CD14-positive monocyte (primary cell): Measurements from ENCODE around the gene ANKRD55. TPM values are rescaled to one million over a fixed set of nuclear protein-coding genes. Genes with fewer than 3 reads are reported as not detected.
"Not testable (repeated sequence)": the region's sequence is repeated elsewhere in the genome, so short reads cannot be mapped to it uniquely, and the experiment has no call there.

Experiments used
- DNase-seq, 3 donors: peaks; one replicate each; pipeline ENCODE4 v3.0.0-alpha.2; 2011 to 2022
- H2AFZ ChIP-seq: 2 replicates; pipeline ENCODE4 v1.6.0; 2012; ENCODE audit warnings: mild to moderate bottlenecking, low read depth, low read length, inconsistent platforms; ENCODE audit not compliant: insufficient read depth, poor library complexity, severe bottlenecking
- H3K27ac ChIP-seq, 2 donors: 1 replicate in 1 of 2; 2 replicates in 1 of 2; pipeline ENCODE4 v1.5.1; 2012 to 2013; ENCODE audit warnings: low read length in 2 of 2, control low read depth in 1 of 2, inconsistent platforms in 1 of 2, low read depth in 1 of 2, mild to moderate bottlenecking in 1 of 2
- H3K27me3 ChIP-seq, 2 donors: one replicate each; pipeline versions ENCODE4 v1.6.0 to v1.6.1; 2011 to 2013; ENCODE audit warnings: low read length in 2 of 2; ENCODE audit not compliant: control insufficient read depth in 2 of 2, insufficient read depth in 2 of 2
- H3K36me3 ChIP-seq, 2 donors: replicated peaks in 1 of 2; 1 replicate in 1 of 2; 2 replicates in 1 of 2; pipeline versions ENCODE4 v1.5.1 to v1.6.1; 2012 to 2013; ENCODE audit warnings: low read length in 2 of 2, control low read depth in 1 of 2, inconsistent platforms in 1 of 2, mild to moderate bottlenecking in 1 of 2; ENCODE audit not compliant: insufficient read depth in 2 of 2, control insufficient read depth in 1 of 2
- H3K4me1 ChIP-seq, 2 donors: 1 replicate in 1 of 2; 2 replicates in 1 of 2; pipeline versions ENCODE4 v1.5.1 to v1.6.1; 2012 to 2013; ENCODE audit warnings: low read length in 2 of 2, control low read depth in 1 of 2, inconsistent platforms in 1 of 2, mild to moderate bottlenecking in 1 of 2, moderate library complexity in 1 of 2; ENCODE audit not compliant: insufficient read depth in 2 of 2, control insufficient read depth in 1 of 2
- H3K4me2 ChIP-seq: replicated peaks from 2 replicates; pipeline ENCODE3; 2012; ENCODE audit warnings: low read length, moderate library complexity, mild to moderate bottlenecking; ENCODE audit not compliant: poor library complexity, severe bottlenecking; ENCODE audit errors: extremely low read depth
- H3K4me3 ChIP-seq, 3 experiments: fragments of 200-600 bp in 1 of 3; sonication (generic) in 1 of 3; replicated peaks in 1 of 3; 1 replicate in 2 of 3; 2 replicates in 1 of 3; pipeline ENCODE4 v1.5.1; 2011 to 2013; ENCODE audit warnings: low read length in 3 of 3, mild to moderate bottlenecking in 3 of 3, control low read depth in 2 of 3, low read depth in 2 of 3, inconsistent platforms in 1 of 3, moderate library complexity in 1 of 3
- H3K79me2 ChIP-seq: 2 replicates; pipeline ENCODE4 v1.6.0; 2012; ENCODE audit warnings: mild to moderate bottlenecking, control low read depth, inconsistent platforms, low read length, moderate library complexity; ENCODE audit not compliant: insufficient read depth
- H3K9ac ChIP-seq: 2 replicates; pipeline ENCODE4 v1.6.0; 2017; ENCODE audit warnings: low read length, mild to moderate bottlenecking; ENCODE audit not compliant: insufficient read depth, poor library complexity, severe bottlenecking
- H3K9me3 ChIP-seq, 2 donors: replicated peaks in 1 of 2; 1 replicate in 1 of 2; 2 replicates in 1 of 2; pipeline versions ENCODE4 v1.5.1 to v1.6.1; 2012 to 2013; ENCODE audit warnings: low read length in 2 of 2, control low read depth in 1 of 2; ENCODE audit not compliant: control insufficient read depth in 1 of 2, insufficient read depth in 1 of 2
- H4K20me1 ChIP-seq: 2 replicates; pipeline ENCODE4 v1.6.0; 2012; ENCODE audit warnings: mild to moderate bottlenecking, low read length, control low read depth, moderate library complexity; ENCODE audit not compliant: insufficient read depth
- H3K27ac Mint-ChIP-seq, 7 donors: one replicate each; pipeline ENCODE4 v1.8.0; 2020; ENCODE audit warnings: mild to moderate bottlenecking in 7 of 7, mixed read lengths in 7 of 7, moderate library complexity in 6 of 7, inconsistent platforms in 2 of 7
- H3K27me3 Mint-ChIP-seq, 3 donors: one replicate each; pipeline ENCODE4 v1.8.0; 2021 to 2022; ENCODE audit warnings: low read depth in 3 of 3, mild to moderate bottlenecking in 3 of 3, mixed read lengths in 3 of 3, moderate library complexity in 3 of 3, inconsistent platforms in 1 of 3
- H3K36me3 Mint-ChIP-seq, 2 donors: one replicate each; pipeline ENCODE4 v1.8.0; 2020; ENCODE audit warnings: mixed read lengths in 2 of 2, inconsistent platforms in 1 of 2, mild to moderate bottlenecking in 1 of 2
- H3K4me1 Mint-ChIP-seq: one replicate; pipeline ENCODE4 v1.8.0; 2020; ENCODE audit warnings: mild to moderate bottlenecking, mixed read lengths
- H3K4me3 Mint-ChIP-seq, 2 donors: one replicate each; pipeline ENCODE4 v1.8.0; 2020; ENCODE audit warnings: mild to moderate bottlenecking in 2 of 2, mixed read lengths in 2 of 2, moderate library complexity in 1 of 2
- H3K9me3 Mint-ChIP-seq, 7 donors: one replicate each; pipeline ENCODE4 v1.8.0; 2020 to 2022; ENCODE audit warnings: mixed read lengths in 7 of 7, mild to moderate bottlenecking in 6 of 7, moderate library complexity in 6 of 7, inconsistent platforms in 2 of 7
- CTCF ChIP-seq: fragments of 200-600 bp; IDR thresholded peaks from one replicate; pipeline ENCODE4 v1.8.0; 2022; ENCODE audit warnings: antibody characterized with exemption, mild to moderate bottlenecking
- WGBS: methylation state at CpG from one replicate; pipeline ENCODE4 v1.1.5; 2013; ENCODE audit warnings: missing lambda C conversion rate; ENCODE audit not compliant: insufficient coverage; 5-methylcytosine and 5-hydroxymethylcytosine counted together
- intact Hi-C, 2 donors: fragments of 100-400 bp; cut with micrococcal nuclease; formaldehyde crosslinking; loops; one replicate each; pipeline versions ENCODE4 v1.15.0 to v1.15.1; 2023
- polyA plus RNA-seq, 3 donors: library from polyadenylated mRNA; depleted of rRNA in 1 of 3; unstranded in 2 of 3; stranded (reverse) in 1 of 3; fragments of 300-500 nt in 2 of 3; fragments of >200 nt in 1 of 3; fragmentation: Illumina TruSeq in 2 of 3; gene quantifications; 1 replicate in 2 of 3; 2 replicates in 1 of 3; pipeline ENCODE4 v1.2.3, GENCODE V29; 2012 to 2021

The ANKRD55 gene
- polyA plus RNA-seq, 3 donors = 0.20 to 0.55 (median 0.28) TPM

GRCh38 chr5:56105511-56106291 lies 127.4 kb downstream of the ANKRD55 start:
- 62% methylated on average over 6 of the region's 6 CpGs for WGBS
- H3K4me3 ChIP-seq = no peak overlapping the region
- H3K9ac ChIP-seq = no peak overlapping the region
- Mint-ChIP-seq H3K27ac (no peak overlapping the region), H3K36me3 (no peaks in the 10 kb centered on the region), H3K4me1 (peaks cover 17% of the 10 kb centered on the region), H3K27me3 (peaks cover 0 to 1% (median 0%) of the 10 kb centered on the region in 3 donors), H3K9me3 (peaks cover 0 to 2% (median 0%) of the 10 kb centered on the region in 7 donors), H3K4me3 (peak overlapping the region in 1 of 2 donors; percentile 4)
- no peaks in the 10 kb centered on the region for H3K9me3 ChIP-seq
- H3K36me3 ChIP-seq = no peaks in the 10 kb centered on the region
- peak overlapping the region; percentile 1 for H2AFZ ChIP-seq
- H3K27ac ChIP-seq = no peak overlapping the region
- H3K27me3 ChIP-seq = no peaks in the 10 kb centered on the region
- DNase-seq = no peak
- H3K79me2 ChIP-seq = no peaks in the 10 kb centered on the region
- TF ChIP-seq CTCF = no peak
- H3K4me1 ChIP-seq = peaks cover 7 to 8% of the 10 kb centered on the region in 2 donors
- H3K4me2 ChIP-seq = no peak overlapping the region
- intact Hi-C loops = no loop called here
- no peaks in the 10 kb centered on the region for H4K20me1 ChIP-seq

GRCh38 chr5:56102889-56103288 lies 130.2 kb downstream of the ANKRD55 start:
- H3K4me3 Mint-ChIP-seq = no peak overlapping the region
- intact Hi-C loops = no loop called here

GRCh38 chr5:56102207-56102606 lies 130.9 kb downstream of the ANKRD55 start:
- peaks cover 14 to 16% of the 10 kb centered on the region in 2 donors for H3K4me1 ChIP-seq
- intact Hi-C loops, H3K27ac Mint-ChIP-seq, H3K4me3 Mint-ChIP-seq, H3K36me3 ChIP-seq, H3K79me2 ChIP-seq, H3K27me3 ChIP-seq, DNase-seq, H3K27me3 Mint-ChIP-seq, H3K9ac ChIP-seq, H3K36me3 Mint-ChIP-seq, H3K9me3 Mint-ChIP-seq, H3K27ac ChIP-seq, H4K20me1 ChIP-seq, H3K4me2 ChIP-seq, H3K9me3 ChIP-seq, H2AFZ ChIP-seq, H3K4me3 ChIP-seq: not testable (repeated sequence)
- WGBS = 100% methylated on average over 2 of the region's 9 CpGs
- H3K4me1 Mint-ChIP-seq = peaks cover 23% of the 10 kb centered on the region

More at GRCh38 chr5:56102889-56103288, 130.2 kb downstream of the ANKRD55 start:
- H3K27ac ChIP-seq = no peak overlapping the region
- peaks cover 27% of the 10 kb centered on the region for H3K4me1 Mint-ChIP-seq
- no peak overlapping the region for H3K4me3 ChIP-seq
- no peak for TF ChIP-seq CTCF
- no peak overlapping the region for H2AFZ ChIP-seq
- H3K9me3 Mint-ChIP-seq = peaks cover 0 to 2% (median 0%) of the 10 kb centered on the region in 7 donors
- H3K4me2 ChIP-seq = no peak overlapping the region
- H3K79me2 ChIP-seq = no peaks in the 10 kb centered on the region
- H3K4me1 ChIP-seq = peaks cover 14 to 16% of the 10 kb centered on the region in 2 donors
- 100% methylated on average over 1 of the region's 1 CpG for WGBS
- no peaks in the 10 kb centered on the region for H3K27me3 ChIP-seq
- H3K27ac Mint-ChIP-seq = no peak overlapping the region
- no peak for DNase-seq
- peaks cover 0 to 1% (median 0%) of the 10 kb centered on the region in 3 donors for H3K27me3 Mint-ChIP-seq
- no peaks in the 10 kb centered on the region for H3K36me3 ChIP-seq
- H3K9me3 ChIP-seq = no peaks in the 10 kb centered on the region
- peaks cover 0 to under 1% of the 10 kb centered on the region in 2 donors for H3K36me3 Mint-ChIP-seq
- H4K20me1 ChIP-seq = no peaks in the 10 kb centered on the region
- H3K9ac ChIP-seq = no peak overlapping the region
